IMR-90 (cell line): ENCODE data around the gene TMEM140. TPM values are rescaled to one million over a fixed set of nuclear protein-coding genes. Genes with fewer than 3 reads are reported as not detected.

Experiments
- ATAC-seq: fragments of 200-7000 bp; cut with Tn5 transposase; 2 replicates; pipeline ENCODE4 v1.9.1; 2020; ENCODE audit warnings: low read depth, mild to moderate bottlenecking, moderate library complexity
- BruUV-seq: library from RNA; stranded (reverse); fragments of 400-500 nt; replicated peaks from 2 replicates; lab custom pipeline; 2021; lab: Mats Ljungman, UMichigan
- CTCF ChIA-PET: fragments of 300-600 bp; formaldehyde crosslinking; extraction: SDS; loops from one replicate; lab custom pipeline; 2021; ENCODE audit warnings: antibody characterized with exemption; lab: Yijun Ruan, JAX
- POLR2A ChIA-PET: fragments of 300-600 bp; sonication (Branson Sonifier 250); formaldehyde crosslinking; loops from one replicate; lab custom pipeline; 2022; ENCODE audit warnings: antibody characterized with exemption; ENCODE audit not compliant: unreplicated experiment; lab: Charles Lee
- DNase-seq: peaks from one replicate; pipeline ENCODE4 v3.0.0; 2013
- H2AFZ ChIP-seq: replicated peaks from 2 replicates; pipeline ENCODE3; 2013; ENCODE audit warnings: low read length, mild to moderate bottlenecking; ENCODE audit not compliant: poor library complexity
- H2AK5ac ChIP-seq: 2 replicates; pipeline ENCODE4 v1.6.1; 2013; ENCODE audit warnings: low read depth, low read length, inconsistent platforms
- H2AK9ac ChIP-seq: replicated peaks from 2 replicates; pipeline ENCODE3; 2013; ENCODE audit warnings: mild to moderate bottlenecking, low read depth, low read length, moderate library complexity; ENCODE audit not compliant: poor library complexity
- H2BK120ac ChIP-seq: 2 replicates; pipeline ENCODE4 v1.6.1; 2013; ENCODE audit warnings: low read depth, low read length, inconsistent platforms
- H2BK15ac ChIP-seq: 3 replicates; pipeline ENCODE4 v1.6.1; 2013; ENCODE audit warnings: low read depth, low read length, inconsistent platforms
- H2BK20ac ChIP-seq: 2 replicates; pipeline ENCODE4 v1.6.1; 2013; ENCODE audit warnings: low read depth, mild to moderate bottlenecking, inconsistent platforms, low read length, moderate library complexity
- H2BK5ac ChIP-seq: 2 replicates; pipeline ENCODE4 v1.6.1; 2013; ENCODE audit warnings: mild to moderate bottlenecking, low read depth, low read length, inconsistent platforms; ENCODE audit not compliant: poor library complexity, severe bottlenecking
- H3K14ac ChIP-seq: replicated peaks from 2 replicates; pipeline ENCODE4 v1.6.1; 2013; ENCODE audit warnings: low read depth, low read length, inconsistent platforms
- H3K18ac ChIP-seq: 2 replicates; pipeline ENCODE4 v1.6.1; 2013; ENCODE audit warnings: low read depth, low read length, control low read depth
- H3K23ac ChIP-seq: 2 replicates; pipeline ENCODE4 v1.6.1; 2013; ENCODE audit warnings: low read depth, low read length, inconsistent platforms
- H3K27ac ChIP-seq: 2 replicates; pipeline ENCODE4 v1.5.1; 2013; ENCODE audit warnings: mild to moderate bottlenecking, control low read depth, low read length; ENCODE audit not compliant: insufficient read depth
- H3K27me3 ChIP-seq: 2 replicates; pipeline ENCODE4 v1.6.1; 2013; ENCODE audit warnings: low read length; ENCODE audit not compliant: control insufficient read depth, insufficient read depth
- H3K36me3 ChIP-seq: 2 replicates; pipeline ENCODE4 v1.6.1; 2013; ENCODE audit warnings: low read length, mixed read lengths; ENCODE audit not compliant: control insufficient read depth, insufficient read depth
- H3K4ac ChIP-seq: 2 replicates; pipeline ENCODE4 v1.6.1; 2013; ENCODE audit warnings: low read depth, low read length, inconsistent platforms
- H3K4me1 ChIP-seq: 2 replicates; pipeline ENCODE4 v1.6.1; 2013; ENCODE audit warnings: low read length, mixed read lengths; ENCODE audit not compliant: control insufficient read depth, insufficient read depth
- H3K4me2 ChIP-seq: 2 replicates; pipeline ENCODE4 v1.6.1; 2013; ENCODE audit warnings: low read depth, mild to moderate bottlenecking, control low read depth, low read length, moderate library complexity
- H3K4me3 ChIP-seq: 2 replicates; pipeline ENCODE4 v1.5.1; 2013; ENCODE audit warnings: low read depth, mild to moderate bottlenecking, control low read depth, low read length, moderate library complexity; ENCODE audit not compliant: insufficient read depth
- H3K56ac ChIP-seq: 2 replicates; pipeline ENCODE4 v1.6.1; 2013; ENCODE audit warnings: low read length, inconsistent platforms; ENCODE audit not compliant: insufficient read depth; ENCODE audit errors: extremely low read depth
- H3K79me1 ChIP-seq, 2 experiments: 2 replicates each; pipeline ENCODE4 v1.6.1; 2013; ENCODE audit warnings: low read length in 2 of 2, inconsistent platforms in 1 of 2, low read depth in 1 of 2
- H3K9ac ChIP-seq: 2 replicates; pipeline ENCODE4 v1.6.1; 2013; ENCODE audit warnings: low read depth, low read length, control low read depth
- H3K9me1 ChIP-seq: 2 replicates; pipeline ENCODE4 v1.6.1; 2013; ENCODE audit warnings: low read length, inconsistent platforms; ENCODE audit not compliant: insufficient read depth
- H3K9me3 ChIP-seq: 2 replicates; pipeline ENCODE4 v1.6.1; 2013; ENCODE audit warnings: low read length; ENCODE audit not compliant: control insufficient read depth, insufficient read depth
- H4K20me1 ChIP-seq: 2 replicates; pipeline ENCODE4 v1.6.1; 2013; ENCODE audit warnings: low read length, inconsistent platforms; ENCODE audit not compliant: insufficient read depth
- H4K5ac ChIP-seq: 2 replicates; pipeline ENCODE4 v1.6.1; 2013; ENCODE audit warnings: mild to moderate bottlenecking, low read depth, low read length, control low read depth
- H4K8ac ChIP-seq, 2 experiments: 2 replicates each; pipeline ENCODE4 v1.6.1; 2013; ENCODE audit warnings: low read depth in 2 of 2, low read length in 2 of 2, control low read depth in 1 of 2, inconsistent platforms in 1 of 2
- H4K91ac ChIP-seq: 2 replicates; pipeline ENCODE4 v1.6.1; 2013; ENCODE audit warnings: low read depth, low read length, inconsistent platforms; ENCODE audit not compliant: insufficient read depth
- MXI1 ChIP-seq: IDR thresholded peaks from 2 replicates; pipeline ENCODE4 v1.6.1; 2012; ENCODE audit warnings: low read depth, mild to moderate bottlenecking, low read length, moderate library complexity, borderline replicate concordance
- RFX5 ChIP-seq: IDR thresholded peaks from 2 replicates; pipeline ENCODE4 v1.8.0; 2012; ENCODE audit warnings: low read depth, mild to moderate bottlenecking, low read length, moderate library complexity
- WGBS, 2 experiments: methylation state at CpG; one replicate each; pipeline versions ENCODE4 v1.1.5 to v1.1.7; 2013; ENCODE audit warnings: missing lambda C conversion rate in 2 of 2; ENCODE audit not compliant: insufficient read length in 1 of 2; ENCODE audit errors: extremely low coverage in 2 of 2; 5-methylcytosine and 5-hydroxymethylcytosine counted together
- dilution Hi-C: fragments of 300-500 bp; cut with HindIII; formaldehyde crosslinking; loops from one replicate; pipeline ENCODE4 v1.14.3; 2018; ENCODE audit warnings: low sequenced_read_pairs; ENCODE audit not compliant: unreplicated experiment
- in situ Hi-C: fragments of 300-500 bp; cut with MboI; formaldehyde crosslinking; loops from 3 replicates; pipeline ENCODE4 v1.14.3; 2019; ENCODE audit warnings: low sequenced_read_pairs, inconsistent platforms, mixed read lengths
- intact Hi-C: fragments of 100-400 bp; cut with micrococcal nuclease; formaldehyde crosslinking; loops from 2 replicates; pipeline ENCODE4 v1.10.0; 2022
- polyA plus RNA-seq, 3 experiments: library from polyadenylated mRNA; depleted of rRNA; stranded (reverse); fragments of >200 nt; gene quantifications; 2 replicates each; pipeline ENCODE4 v1.2.3, GENCODE V29; 2012; ENCODE audit warnings: low replicate concordance in 1 of 3
- total RNA-seq: library from RNA; depleted of rRNA; stranded (reverse); fragments of >200 nt; gene quantifications from 2 replicates; pipeline ENCODE4 v1.2.3, GENCODE V29; 2012

The TMEM140 gene
- total and polyA plus RNA-seq, 2 of the 4 experiments (the other 2 are of a cell fraction): 0.24 to 0.72 TPM

DNA sequence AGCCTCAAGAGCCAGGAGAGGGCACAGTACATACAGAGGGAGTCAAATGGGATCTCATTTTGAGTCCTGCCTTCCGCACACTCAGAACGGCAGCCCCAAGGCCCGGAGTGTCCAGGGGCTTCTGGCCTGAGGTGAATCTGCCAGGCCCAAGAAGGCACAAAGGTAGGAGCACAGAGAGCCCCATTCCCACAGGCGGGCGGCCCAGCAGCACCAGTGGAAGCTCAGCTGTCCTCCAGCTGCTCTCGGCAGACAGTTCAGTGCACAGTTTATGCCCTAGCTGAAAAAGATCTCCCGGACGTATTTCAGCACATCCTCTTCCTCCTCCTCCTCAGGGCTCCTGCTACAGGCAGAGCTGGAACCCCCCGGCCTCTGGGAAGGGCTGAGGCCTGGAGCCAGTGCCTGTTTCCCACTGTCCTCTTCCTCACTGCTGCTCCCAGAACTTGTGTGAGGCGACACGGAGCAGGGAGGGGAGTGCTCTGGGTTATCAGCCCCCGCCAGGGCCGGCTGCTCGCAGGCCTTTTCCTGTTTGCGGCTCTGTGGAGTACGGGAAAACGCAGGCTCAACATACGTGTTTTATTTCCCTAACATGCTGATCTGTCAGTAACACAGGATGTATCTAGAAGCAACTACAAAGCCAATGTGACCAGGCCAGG, 18.6 kb downstream of the TMEM140 start:
- Histone ChIP-seq H2AK5ac (no peak overlapping the region), H3K27ac (no peak overlapping the region), H2BK5ac (no peak overlapping the region), H3K79me1 (peaks cover 30 to 55% of the 10 kb centered on the region in 2 experiments), H3K9ac (no peak overlapping the region), H2BK20ac (no peak overlapping the region), H4K91ac (no peak overlapping the region), H3K4ac (no peak overlapping the region), H3K27me3 (no peaks in the 10 kb centered on the region), H3K9me3 (no peaks in the 10 kb centered on the region), H3K36me3 (peaks cover 42% of the 10 kb centered on the region), H4K5ac (no peak overlapping the region), H2AFZ (no peak overlapping the region), H2BK15ac (no peak overlapping the region), H3K14ac (no peak overlapping the region), H3K4me2 (no peak overlapping the region), H2AK9ac (no peak overlapping the region), H3K18ac (no peak overlapping the region), H3K4me1 (peaks cover 12% of the 10 kb centered on the region), H4K20me1 (0 out of 2 replicates have a peak, but pooled peaks cover 4% of the 10 kb centered on the region), H2BK120ac (no peak overlapping the region), H3K23ac (no peak overlapping the region), H4K8ac (no peak overlapping the region), H3K4me3 (no peak overlapping the region), H3K56ac (no peak overlapping the region), H3K9me1 (peaks cover 20% of the 10 kb centered on the region)
- no peak for TF ChIP-seq MXI1
- TF ChIP-seq RFX5: no peak
- WGBS, 2 experiments: 98% methylated on average over 8 of the region's 18 CpGs; no CpG with 5 or more reads in 1 of the 2 experiments
- in situ Hi-C loops: loop anchor here (10.0 kb wide), 2 partner anchors 182 to 482 kb away; partner anchors contain the start of gene AGBL3
- POLR2A ChIA-PET: no interaction called here
- CTCF ChIA-PET: no interaction called here
- ATAC-seq: no peak
- dilution Hi-C loops: no loop called here
- BruUV-seq: no TSS peak
- DNase-seq: no peak
- intact Hi-C loops: no loop called here
